Calu3 (cell line): ENCODE measurements around the gene DNHD1. TPM values are rescaled to one million over a fixed set of nuclear protein-coding genes. Genes with fewer than 3 reads are reported as not detected.
A peak's percentile ranks its signal among the peaks of the same experiment; 100 is the strongest.

Experiments used
- BruUV-seq: library from RNA; stranded (reverse); fragments of 400-500 nt; replicated peaks from 2 replicates; lab custom pipeline; 2021; lab: Mats Ljungman, UMichigan
- CTCF ChIA-PET: fragments of 300-600 bp; sonication (Branson Sonifier 250); formaldehyde crosslinking; loops from one replicate; lab custom pipeline; 2022; ENCODE audit warnings: antibody characterized with exemption; lab: Charles Lee
- DNase-seq: peaks from one replicate; pipeline ENCODE4 v3.0.0; 2022
- H3K27ac Mint-ChIP-seq: one replicate; pipeline ENCODE4 v1.8.0; 2022; ENCODE audit warnings: mixed read lengths; ENCODE audit not compliant: unreplicated experiment
- H3K27me3 Mint-ChIP-seq: one replicate; pipeline ENCODE4 v1.8.0; 2022; ENCODE audit warnings: mixed read lengths; ENCODE audit not compliant: unreplicated experiment
- H3K36me3 Mint-ChIP-seq: one replicate; pipeline ENCODE4 v1.8.0; 2022; ENCODE audit warnings: mild to moderate bottlenecking, moderate library complexity, mixed read lengths; ENCODE audit not compliant: insufficient read depth, unreplicated experiment
- H3K4me1 Mint-ChIP-seq: one replicate; pipeline ENCODE4 v1.8.0; 2022; ENCODE audit warnings: mild to moderate bottlenecking, low read depth, mixed read lengths; ENCODE audit not compliant: unreplicated experiment
- H3K4me3 Mint-ChIP-seq: one replicate; pipeline ENCODE4 v1.8.0; 2022; ENCODE audit warnings: mild to moderate bottlenecking, low read depth, moderate library complexity, mixed read lengths; ENCODE audit not compliant: unreplicated experiment
- H3K9me3 Mint-ChIP-seq: one replicate; pipeline ENCODE4 v1.8.0; 2022; ENCODE audit warnings: low read depth, mixed read lengths; ENCODE audit not compliant: unreplicated experiment
- intact Hi-C: fragments of 100-400 bp; cut with micrococcal nuclease; formaldehyde crosslinking; loops from one replicate; pipeline ENCODE4 v1.10.0; 2022; ENCODE audit not compliant: unreplicated experiment
- total RNA-seq: library from RNA; stranded (reverse); gene quantifications from 2 replicates; pipeline ENCODE4 v1.2.3, GENCODE V29; 2022
- TF ChIP-seq, protein P1 (sequence below): fragments of 200-600 bp; IDR thresholded peaks from one replicate; pipeline ENCODE4 v1.8.0; 2022; ENCODE audit warnings: antibody characterized with exemption; ENCODE audit not compliant: unreplicated experiment

DNHD1 gene
- total RNA-seq, 1 experiment from 2014 or later, result 41.2 TPM

DNA sequence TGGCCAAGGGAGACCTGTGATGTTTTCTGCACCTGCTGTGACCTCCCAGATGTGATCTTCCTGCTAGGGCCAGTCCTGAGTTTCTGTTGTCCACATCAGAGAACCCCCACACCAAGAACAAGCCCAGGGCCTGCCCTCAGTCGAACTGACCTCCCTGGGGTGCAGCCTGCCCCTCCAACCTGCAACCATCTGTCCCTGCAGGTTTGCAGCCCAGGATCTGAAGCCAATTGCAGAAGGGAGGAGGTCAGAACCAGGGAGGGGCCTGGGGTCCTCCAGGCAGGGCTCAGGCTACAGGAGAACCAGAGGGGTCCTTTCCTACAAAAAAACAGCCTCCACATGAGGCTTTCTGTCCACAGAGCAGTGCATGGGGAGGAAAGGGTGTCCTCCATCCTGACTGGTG is 24.1 kb upstream of the DNHD1 start:
- H3K36me3 Mint-ChIP-seq, result peaks cover 41% of the 10 kb centered on the region
- no peak overlapping the region for H3K27ac Mint-ChIP-seq
- no peaks in the 10 kb centered on the region for H3K9me3 Mint-ChIP-seq
- intact Hi-C loops, result no loop called here
- CTCF ChIA-PET, result no interaction called here
- no peak for DNase-seq
- BruUV-seq, result no TSS peak
- H3K4me3 Mint-ChIP-seq, result peak overlapping the region; percentile 77
- peaks cover 19% of the 10 kb centered on the region for H3K4me1 Mint-ChIP-seq
- TF ChIP-seq, protein P1, sequence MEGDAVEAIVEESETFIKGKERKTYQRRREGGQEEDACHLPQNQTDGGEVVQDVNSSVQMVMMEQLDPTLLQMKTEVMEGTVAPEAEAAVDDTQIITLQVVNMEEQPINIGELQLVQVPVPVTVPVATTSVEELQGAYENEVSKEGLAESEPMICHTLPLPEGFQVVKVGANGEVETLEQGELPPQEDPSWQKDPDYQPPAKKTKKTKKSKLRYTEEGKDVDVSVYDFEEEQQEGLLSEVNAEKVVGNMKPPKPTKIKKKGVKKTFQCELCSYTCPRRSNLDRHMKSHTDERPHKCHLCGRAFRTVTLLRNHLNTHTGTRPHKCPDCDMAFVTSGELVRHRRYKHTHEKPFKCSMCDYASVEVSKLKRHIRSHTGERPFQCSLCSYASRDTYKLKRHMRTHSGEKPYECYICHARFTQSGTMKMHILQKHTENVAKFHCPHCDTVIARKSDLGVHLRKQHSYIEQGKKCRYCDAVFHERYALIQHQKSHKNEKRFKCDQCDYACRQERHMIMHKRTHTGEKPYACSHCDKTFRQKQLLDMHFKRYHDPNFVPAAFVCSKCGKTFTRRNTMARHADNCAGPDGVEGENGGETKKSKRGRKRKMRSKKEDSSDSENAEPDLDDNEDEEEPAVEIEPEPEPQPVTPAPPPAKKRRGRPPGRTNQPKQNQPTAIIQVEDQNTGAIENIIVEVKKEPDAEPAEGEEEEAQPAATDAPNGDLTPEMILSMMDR, result no peak
- no peaks in the 10 kb centered on the region for H3K27me3 Mint-ChIP-seq

DNA sequence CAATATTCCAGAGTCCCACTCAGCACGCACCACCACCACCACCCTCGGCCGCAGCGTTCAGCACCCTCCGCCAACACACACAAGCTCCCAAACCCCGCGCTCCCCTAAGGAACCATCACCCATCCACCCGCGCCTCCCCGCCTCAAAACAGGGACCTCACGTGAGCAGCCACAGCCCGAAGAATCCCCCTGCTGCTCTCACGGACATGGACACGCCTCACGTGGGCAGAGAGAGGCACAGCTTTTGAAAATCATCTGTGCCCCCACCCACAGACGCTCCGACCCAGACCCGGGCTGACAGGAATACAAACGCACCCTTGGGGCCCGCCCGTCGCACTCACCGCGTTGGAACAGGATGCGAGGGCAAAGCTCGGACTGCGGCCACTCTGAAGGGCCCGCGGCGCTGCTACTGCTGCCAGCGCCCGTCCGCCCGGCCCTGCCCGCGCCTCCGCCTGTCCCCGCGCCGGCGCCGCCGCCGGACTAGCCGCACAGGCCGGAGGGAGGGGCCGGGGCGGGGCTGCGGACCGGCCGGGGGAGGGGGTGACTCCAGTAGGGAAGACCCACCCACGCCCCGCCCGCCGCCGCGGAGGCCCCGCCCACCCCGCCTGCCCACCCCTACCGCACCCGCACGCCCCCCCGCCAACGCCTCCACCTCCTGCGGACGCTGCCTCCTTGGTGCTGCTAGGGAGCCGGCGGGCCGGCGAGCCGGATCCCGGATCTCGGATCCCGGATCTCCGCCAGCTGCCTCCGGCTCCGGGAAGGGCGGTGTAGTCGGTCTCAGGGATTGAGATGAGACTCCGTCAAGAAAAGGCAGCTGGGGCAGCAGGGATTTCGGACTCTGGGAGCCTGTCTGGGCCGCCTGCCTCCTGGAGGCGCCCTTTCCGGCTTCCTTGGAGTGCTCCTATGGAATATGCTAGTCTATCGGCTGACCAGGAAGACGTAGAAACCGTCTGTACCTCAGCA is 23.3 kb upstream of the DNHD1 start, which contains the start of gene TRIM3:
TRIM3 (minus strand) TSS at position 491 of the 962 bp plus-strand sequence. CDS start 8,246 bp downstream, outside the sequence.
- Mint-ChIP-seq H3K4me1 (peaks cover 19% of the 10 kb centered on the region), H3K4me3 (peak within 1 kb of the TSS; percentile 77), H3K9me3 (no peaks in the 10 kb centered on the region), H3K27me3 (no peaks in the 10 kb centered on the region), H3K36me3 (peaks cover 49% of the 10 kb centered on the region), H3K27ac (peak within 1 kb of the TSS; percentile 85)
- TF ChIP-seq, protein P1, result no peak
- peak; percentile 87 for DNase-seq
- no TSS peak for BruUV-seq
- CTCF ChIA-PET, result interaction anchor here (0.6 to 0.7 kb wide), 3 partner anchors 35 to 564 kb away, joined by 3 to 9 read pairs (median 3); no protein-coding TSS in a partner anchor
- intact Hi-C loops, result no loop called here

DNA sequence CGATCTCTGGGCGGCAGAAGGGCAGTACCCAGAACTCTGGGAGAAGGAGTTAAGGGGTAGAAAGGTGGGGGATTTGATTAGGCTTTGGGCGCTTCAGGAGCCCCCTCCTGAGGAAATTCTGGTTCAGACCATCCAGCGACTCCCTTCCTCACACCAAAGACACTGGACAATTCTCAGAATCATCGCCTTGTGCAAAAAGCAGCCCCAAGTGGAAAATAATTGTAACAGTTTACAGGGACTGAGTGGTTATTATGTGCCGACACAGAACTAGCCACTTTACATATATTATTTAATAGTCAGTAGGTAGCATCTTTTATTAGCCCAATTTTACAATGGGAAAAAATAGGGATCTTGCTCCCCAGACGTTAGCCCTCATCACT is 22.7 kb upstream of the DNHD1 start:
- Mint-ChIP-seq H3K9me3 (no peaks in the 10 kb centered on the region), H3K27me3 (no peaks in the 10 kb centered on the region), H3K4me3 (peak overlapping the region; percentile 77), H3K4me1 (peaks cover 19% of the 10 kb centered on the region), H3K27ac (peak overlapping the region; percentile 85), H3K36me3 (peaks cover 55% of the 10 kb centered on the region)
- CTCF ChIA-PET, result interaction anchor here (0.6 to 0.7 kb wide), 3 partner anchors 35 to 565 kb away, joined by 3 to 9 read pairs (median 3); no protein-coding TSS in a partner anchor
- TF ChIP-seq, protein P1, result no peak
- intact Hi-C loops, result no loop called here
- no TSS peak for BruUV-seq
- no peak for DNase-seq

DNA sequence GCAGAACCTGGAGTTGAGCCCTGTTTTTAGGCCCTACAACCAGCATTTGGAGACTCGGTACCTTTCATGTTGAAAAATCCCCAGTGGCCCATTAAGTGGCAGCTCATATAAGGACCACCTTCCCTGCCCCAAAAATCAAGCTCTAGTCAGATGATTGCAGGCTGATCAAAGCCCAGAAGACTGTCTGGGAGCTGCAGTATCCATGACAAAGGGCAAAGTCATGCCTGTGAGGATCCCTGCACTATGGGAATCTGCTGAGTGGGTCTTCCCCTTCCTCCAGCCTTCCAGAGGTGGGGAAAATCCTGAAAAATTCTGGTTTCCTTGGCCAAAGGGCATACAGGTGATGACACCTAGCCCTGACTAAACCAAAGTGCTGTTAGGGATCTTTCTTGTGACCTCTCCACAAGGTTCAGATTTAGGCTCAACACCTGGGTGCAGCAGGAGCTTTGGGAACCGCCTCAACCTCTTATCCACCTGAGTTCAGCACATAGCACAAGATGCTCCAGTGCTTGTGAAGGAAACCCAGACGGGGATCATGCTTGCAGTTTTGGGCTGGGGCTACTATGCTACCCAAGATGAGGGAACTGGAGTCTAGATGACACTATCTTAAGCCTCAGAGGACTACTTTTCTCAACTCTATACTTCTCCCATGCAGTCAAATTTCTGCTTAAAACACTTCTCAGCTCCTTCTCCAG is 22.1 kb upstream of the DNHD1 start:
- Mint-ChIP-seq H3K9me3 (no peaks in the 10 kb centered on the region), H3K4me1 (peaks cover 24% of the 10 kb centered on the region), H3K27me3 (no peaks in the 10 kb centered on the region), H3K4me3 (no peak overlapping the region), H3K27ac (no peak overlapping the region), H3K36me3 (peaks cover 59% of the 10 kb centered on the region)
- no TSS peak for BruUV-seq
- CTCF ChIA-PET, result interaction anchor here (0.7 kb wide), 1 partner anchor 66 kb away, joined by 3 read pairs; no protein-coding TSS in a partner anchor
- TF ChIP-seq, protein P1, result no peak
- intact Hi-C loops, result no loop called here
- DNase-seq, result no peak
